Esophagus squamous epithelium (tissue), 4 donors: ENCODE data around the gene GRIK2.

Experiments used
- CTCF ChIP-seq, 6 experiments: fragments of 450-650 bp in 4 of 6; fragments of 200-600 bp in 2 of 6; sonication (generic) in 2 of 6; IDR thresholded peaks; one replicate each; pipeline ENCODE4 v1.5.1; 2016 to 2019; ENCODE audit warnings: antibody characterized with exemption in 6 of 6, mild to moderate bottlenecking in 4 of 6, moderate library complexity in 4 of 6
- POLR2A ChIP-seq, 4 donors: fragments of 450-650 bp; IDR thresholded peaks; one replicate each; pipeline ENCODE4 v1.6.1; 2017; ENCODE audit warnings: antibody characterized with exemption in 4 of 4, mild to moderate bottlenecking in 4 of 4, moderate library complexity in 3 of 4

GRCh38 chr6:101845172-101845571, 451.7 kb downstream of the GRIK2 start:
- no peak for TF ChIP-seq CTCF (IDR thresholded peaks at IDR 0.05)
- TF ChIP-seq POLR2A (IDR thresholded peaks at IDR 0.05): no peak
